ENCODE data around the gene ABCA6.

DNA sequence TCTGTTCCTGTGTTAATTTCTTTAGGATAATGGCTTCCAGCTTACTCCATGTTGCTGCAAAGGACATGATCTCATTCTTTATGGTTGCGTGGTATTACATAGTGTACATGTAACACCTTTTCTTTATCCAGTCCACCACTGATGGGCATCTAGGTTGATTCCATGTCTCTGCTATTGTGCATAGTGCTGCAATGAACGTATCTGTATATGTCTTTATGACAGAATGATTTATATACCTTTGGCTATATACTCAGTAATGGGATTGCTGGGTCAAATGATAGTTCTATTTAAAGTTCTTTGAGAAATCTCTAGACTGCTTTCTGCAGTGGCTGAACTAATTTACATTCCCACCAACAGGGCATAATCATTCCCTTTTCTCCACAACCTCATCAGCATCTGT, 47.1 kb upstream of the ABCA6 start:
- TF ChIP-seq EZH2 (IDR thresholded peaks at IDR 0.05; ENCODE audit: insufficient read depth, poor library complexity, severe bottlenecking) = no peak
- no peak for TF ChIP-seq EZH2phosphoT487 (IDR thresholded peaks at IDR 0.05; ENCODE audit: insufficient read depth, low read depth)

All from GM23248 (cell line).